ENCODE data around the gene PIBF1. TPM values are rescaled to one million over a fixed set of nuclear protein-coding genes. Genes with fewer than 3 reads are reported as not detected.

Gene PIBF1
- total and polyA plus RNA-seq, 2 of the 4 experiments (the other 2 are of a cell fraction), result 5.1 to 13.3 TPM

DNA sequence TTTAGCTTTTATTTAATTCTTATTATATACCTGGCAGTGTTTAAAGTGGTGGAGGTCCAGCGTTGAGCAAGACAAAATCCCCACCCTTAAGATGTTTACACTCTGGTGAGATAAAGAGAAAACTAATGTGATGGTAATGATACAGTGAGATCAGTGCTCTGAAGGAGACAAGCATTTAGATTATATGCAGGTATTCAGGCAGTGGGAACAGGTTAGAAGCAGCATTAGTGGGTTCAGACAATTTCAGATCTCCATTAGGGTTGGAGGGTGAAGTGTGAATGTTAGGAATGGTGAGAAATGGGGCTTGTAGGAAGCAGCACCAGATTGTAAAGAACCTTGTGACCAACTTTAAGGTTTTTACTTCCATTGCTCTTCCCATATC lies 39.0 kb downstream of the PIBF1 start:
- H3K36me3 ChIP-seq (ENCODE audit: control insufficient read depth, insufficient read depth, low read length), result peaks cover 1% of the 10 kb centered on the region; the same call in 1 of the 2 replicates
- no peak overlapping the region for H3K4me2 ChIP-seq (ENCODE audit: low read depth, low read length)
- no peak overlapping the region for H4K91ac ChIP-seq (ENCODE audit: insufficient read depth, low read depth, low read length)
- H3K79me1 ChIP-seq (ENCODE audit: low read depth in 1 of 2, low read length in 2 of 2), result peaks cover 0 to 3% of the 10 kb centered on the region in 2 experiments; a peak in 2 of 4 replicates
- no peaks in the 10 kb centered on the region for H4K20me1 ChIP-seq (ENCODE audit: insufficient read depth, low read length)
- no peak overlapping the region for H2BK20ac ChIP-seq (ENCODE audit: low read depth, low read length)
- no CpG with 5 or more reads among the region's 1 CpG for WGBS, 2 experiments (ENCODE audit: extremely low coverage in 2 of 2, insufficient read length in 1 of 2)
- no peak overlapping the region for H3K27ac ChIP-seq (ENCODE audit: insufficient read depth, low read length)
- H3K4ac ChIP-seq (ENCODE audit: low read depth, low read length), result no peak overlapping the region
- no peak overlapping the region for H3K23ac ChIP-seq (ENCODE audit: low read depth, low read length)
- ChIA-PET CTCF (no interaction called here), POLR2A (ENCODE audit: unreplicated experiment) (no interaction called here)
- dilution Hi-C loops (cut with HindIII; ENCODE audit: low sequenced_read_pairs, unreplicated experiment), result no loop called here
- H2AK9ac ChIP-seq (replicated peaks; ENCODE audit: low read depth, low read length, poor library complexity), result no peak overlapping the region
- H3K4me1 ChIP-seq (ENCODE audit: control insufficient read depth, insufficient read depth, low read length), result no peaks in the 10 kb centered on the region
- H3K9ac ChIP-seq (ENCODE audit: low read depth, low read length), result no peak overlapping the region
- no peak overlapping the region for H3K18ac ChIP-seq (ENCODE audit: low read depth, low read length)
- no peak overlapping the region for H3K4me3 ChIP-seq (ENCODE audit: insufficient read depth, low read depth, low read length)
- no peak overlapping the region for H3K56ac ChIP-seq (ENCODE audit: extremely low read depth, insufficient read depth, low read length)
- no peak overlapping the region for H2AK5ac ChIP-seq (ENCODE audit: low read depth, low read length)
- no peak overlapping the region for H4K8ac ChIP-seq (ENCODE audit: low read depth in 2 of 2, low read length in 2 of 2)
- no peak overlapping the region for H2BK15ac ChIP-seq (ENCODE audit: low read depth, low read length)
- H2BK120ac ChIP-seq (ENCODE audit: low read depth, low read length), result no peak overlapping the region
- no peaks in the 10 kb centered on the region for H3K9me1 ChIP-seq (ENCODE audit: insufficient read depth, low read length)
- H4K5ac ChIP-seq (ENCODE audit: low read depth, low read length), result no peak overlapping the region
- DNase-seq (no peak), ATAC-seq (ENCODE audit: low read depth) (no peak)
- intact Hi-C loops (cut with micrococcal nuclease), result no loop called here
- in situ Hi-C loops (cut with MboI; ENCODE audit: low sequenced_read_pairs), result loop anchor here (25.0 kb wide), 1 partner anchor 891 kb away; no protein-coding TSS in a partner anchor
- no TSS peak for BruUV-seq (replicated peaks)
- H3K27me3 ChIP-seq (ENCODE audit: control insufficient read depth, insufficient read depth, low read length), result no peaks in the 10 kb centered on the region
- H2BK5ac ChIP-seq (ENCODE audit: low read depth, low read length, poor library complexity, severe bottlenecking), result no peak overlapping the region
- TF ChIP-seq RFX5 (IDR thresholded peaks at IDR 0.05; ENCODE audit: low read depth, low read length) (no peak), NFE2L2 (IDR thresholded peaks at IDR 0.05; ENCODE audit: low read depth, low read length) (no peak), MXI1 (IDR thresholded peaks at IDR 0.05; ENCODE audit: borderline replicate concordance, low read depth, low read length) (no peak), SMC3 (IDR thresholded peaks at IDR 0.05; ENCODE audit: low read depth, low read length) (no peak), MAFK (IDR thresholded peaks at IDR 0.05; ENCODE audit: low read depth, low read length) (no peak), CHD1 (IDR thresholded peaks at IDR 0.05; ENCODE audit: low read depth, low read length) (no peak), MAZ (IDR thresholded peaks at IDR 0.05; ENCODE audit: borderline replicate concordance, low read depth, low read length) (no peak), CEBPB (IDR thresholded peaks at IDR 0.05; ENCODE audit: low read depth, low read length) (no peak), POLR2A (IDR thresholded peaks at IDR 0.05; ENCODE audit: low read depth, low read length) (no peak), FOS (IDR thresholded peaks at IDR 0.05; ENCODE audit: low read depth, low read length) (no peak)
- TF ChIP-seq, protein P1, sequence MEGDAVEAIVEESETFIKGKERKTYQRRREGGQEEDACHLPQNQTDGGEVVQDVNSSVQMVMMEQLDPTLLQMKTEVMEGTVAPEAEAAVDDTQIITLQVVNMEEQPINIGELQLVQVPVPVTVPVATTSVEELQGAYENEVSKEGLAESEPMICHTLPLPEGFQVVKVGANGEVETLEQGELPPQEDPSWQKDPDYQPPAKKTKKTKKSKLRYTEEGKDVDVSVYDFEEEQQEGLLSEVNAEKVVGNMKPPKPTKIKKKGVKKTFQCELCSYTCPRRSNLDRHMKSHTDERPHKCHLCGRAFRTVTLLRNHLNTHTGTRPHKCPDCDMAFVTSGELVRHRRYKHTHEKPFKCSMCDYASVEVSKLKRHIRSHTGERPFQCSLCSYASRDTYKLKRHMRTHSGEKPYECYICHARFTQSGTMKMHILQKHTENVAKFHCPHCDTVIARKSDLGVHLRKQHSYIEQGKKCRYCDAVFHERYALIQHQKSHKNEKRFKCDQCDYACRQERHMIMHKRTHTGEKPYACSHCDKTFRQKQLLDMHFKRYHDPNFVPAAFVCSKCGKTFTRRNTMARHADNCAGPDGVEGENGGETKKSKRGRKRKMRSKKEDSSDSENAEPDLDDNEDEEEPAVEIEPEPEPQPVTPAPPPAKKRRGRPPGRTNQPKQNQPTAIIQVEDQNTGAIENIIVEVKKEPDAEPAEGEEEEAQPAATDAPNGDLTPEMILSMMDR (conservative IDR thresholded peaks at IDR 0.05; ENCODE audit: low read depth, low read length), result no peak
- TF ChIP-seq, protein P2, sequence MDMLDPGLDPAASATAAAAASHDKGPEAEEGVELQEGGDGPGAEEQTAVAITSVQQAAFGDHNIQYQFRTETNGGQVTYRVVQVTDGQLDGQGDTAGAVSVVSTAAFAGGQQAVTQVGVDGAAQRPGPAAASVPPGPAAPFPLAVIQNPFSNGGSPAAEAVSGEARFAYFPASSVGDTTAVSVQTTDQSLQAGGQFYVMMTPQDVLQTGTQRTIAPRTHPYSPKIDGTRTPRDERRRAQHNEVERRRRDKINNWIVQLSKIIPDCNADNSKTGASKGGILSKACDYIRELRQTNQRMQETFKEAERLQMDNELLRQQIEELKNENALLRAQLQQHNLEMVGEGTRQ (IDR thresholded peaks at IDR 0.05; ENCODE audit: low read depth, low read length), result no peak
- TF ChIP-seq, protein P3, sequence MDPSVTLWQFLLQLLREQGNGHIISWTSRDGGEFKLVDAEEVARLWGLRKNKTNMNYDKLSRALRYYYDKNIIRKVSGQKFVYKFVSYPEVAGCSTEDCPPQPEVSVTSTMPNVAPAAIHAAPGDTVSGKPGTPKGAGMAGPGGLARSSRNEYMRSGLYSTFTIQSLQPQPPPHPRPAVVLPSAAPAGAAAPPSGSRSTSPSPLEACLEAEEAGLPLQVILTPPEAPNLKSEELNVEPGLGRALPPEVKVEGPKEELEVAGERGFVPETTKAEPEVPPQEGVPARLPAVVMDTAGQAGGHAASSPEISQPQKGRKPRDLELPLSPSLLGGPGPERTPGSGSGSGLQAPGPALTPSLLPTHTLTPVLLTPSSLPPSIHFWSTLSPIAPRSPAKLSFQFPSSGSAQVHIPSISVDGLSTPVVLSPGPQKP (IDR thresholded peaks at IDR 0.05; ENCODE audit: borderline replicate concordance, low read depth, low read length), result no peak
- H3K14ac ChIP-seq (replicated peaks; ENCODE audit: low read depth, low read length), result no peak overlapping the region
- H2AFZ ChIP-seq (replicated peaks; ENCODE audit: low read length, poor library complexity), result no peak overlapping the region
- H3K9me3 ChIP-seq (ENCODE audit: control insufficient read depth, insufficient read depth, low read length), result no peaks in the 10 kb centered on the region

Data from IMR-90 (cell line).